IMR-90 (cell line): ENCODE results near the gene SUGCT. TPM values are rescaled to one million over a fixed set of nuclear protein-coding genes. Genes with fewer than 3 reads are reported as not detected.

Experiments used
- ATAC-seq: fragments of 200-7000 bp; cut with Tn5 transposase; 2 replicates; pipeline ENCODE4 v1.9.1; 2020; ENCODE audit warnings: low read depth, mild to moderate bottlenecking, moderate library complexity
- BruUV-seq: library from RNA; stranded (reverse); fragments of 400-500 nt; replicated peaks from 2 replicates; lab custom pipeline; 2021; lab: Mats Ljungman, UMichigan
- CTCF ChIA-PET: fragments of 300-600 bp; formaldehyde crosslinking; extraction: SDS; loops from one replicate; lab custom pipeline; 2021; ENCODE audit warnings: antibody characterized with exemption; lab: Yijun Ruan, JAX
- POLR2A ChIA-PET: fragments of 300-600 bp; sonication (Branson Sonifier 250); formaldehyde crosslinking; loops from one replicate; lab custom pipeline; 2022; ENCODE audit warnings: antibody characterized with exemption; ENCODE audit not compliant: unreplicated experiment; lab: Charles Lee
- DNase-seq: peaks from one replicate; pipeline ENCODE4 v3.0.0; 2013
- H2AFZ ChIP-seq: replicated peaks from 2 replicates; pipeline ENCODE3; 2013; ENCODE audit warnings: low read length, mild to moderate bottlenecking; ENCODE audit not compliant: poor library complexity
- H2AK5ac ChIP-seq: 2 replicates; pipeline ENCODE4 v1.6.1; 2013; ENCODE audit warnings: low read depth, low read length, inconsistent platforms
- H2AK9ac ChIP-seq: replicated peaks from 2 replicates; pipeline ENCODE3; 2013; ENCODE audit warnings: mild to moderate bottlenecking, low read depth, low read length, moderate library complexity; ENCODE audit not compliant: poor library complexity
- H2BK120ac ChIP-seq: 2 replicates; pipeline ENCODE4 v1.6.1; 2013; ENCODE audit warnings: low read depth, low read length, inconsistent platforms
- H2BK15ac ChIP-seq: 3 replicates; pipeline ENCODE4 v1.6.1; 2013; ENCODE audit warnings: low read depth, low read length, inconsistent platforms
- H2BK20ac ChIP-seq: 2 replicates; pipeline ENCODE4 v1.6.1; 2013; ENCODE audit warnings: low read depth, mild to moderate bottlenecking, inconsistent platforms, low read length, moderate library complexity
- H2BK5ac ChIP-seq: 2 replicates; pipeline ENCODE4 v1.6.1; 2013; ENCODE audit warnings: mild to moderate bottlenecking, low read depth, low read length, inconsistent platforms; ENCODE audit not compliant: poor library complexity, severe bottlenecking
- H3K14ac ChIP-seq: replicated peaks from 2 replicates; pipeline ENCODE4 v1.6.1; 2013; ENCODE audit warnings: low read depth, low read length, inconsistent platforms
- H3K18ac ChIP-seq: 2 replicates; pipeline ENCODE4 v1.6.1; 2013; ENCODE audit warnings: low read depth, low read length, control low read depth
- H3K23ac ChIP-seq: 2 replicates; pipeline ENCODE4 v1.6.1; 2013; ENCODE audit warnings: low read depth, low read length, inconsistent platforms
- H3K27ac ChIP-seq: 2 replicates; pipeline ENCODE4 v1.5.1; 2013; ENCODE audit warnings: mild to moderate bottlenecking, control low read depth, low read length; ENCODE audit not compliant: insufficient read depth
- H3K27me3 ChIP-seq: 2 replicates; pipeline ENCODE4 v1.6.1; 2013; ENCODE audit warnings: low read length; ENCODE audit not compliant: control insufficient read depth, insufficient read depth
- H3K36me3 ChIP-seq: 2 replicates; pipeline ENCODE4 v1.6.1; 2013; ENCODE audit warnings: low read length, mixed read lengths; ENCODE audit not compliant: control insufficient read depth, insufficient read depth
- H3K4ac ChIP-seq: 2 replicates; pipeline ENCODE4 v1.6.1; 2013; ENCODE audit warnings: low read depth, low read length, inconsistent platforms
- H3K4me1 ChIP-seq: 2 replicates; pipeline ENCODE4 v1.6.1; 2013; ENCODE audit warnings: low read length, mixed read lengths; ENCODE audit not compliant: control insufficient read depth, insufficient read depth
- H3K4me2 ChIP-seq: 2 replicates; pipeline ENCODE4 v1.6.1; 2013; ENCODE audit warnings: low read depth, mild to moderate bottlenecking, control low read depth, low read length, moderate library complexity
- H3K4me3 ChIP-seq: 2 replicates; pipeline ENCODE4 v1.5.1; 2013; ENCODE audit warnings: low read depth, mild to moderate bottlenecking, control low read depth, low read length, moderate library complexity; ENCODE audit not compliant: insufficient read depth
- H3K56ac ChIP-seq: 2 replicates; pipeline ENCODE4 v1.6.1; 2013; ENCODE audit warnings: low read length, inconsistent platforms; ENCODE audit not compliant: insufficient read depth; ENCODE audit errors: extremely low read depth
- H3K79me1 ChIP-seq, 2 experiments: 2 replicates each; pipeline ENCODE4 v1.6.1; 2013; ENCODE audit warnings: low read length in 2 of 2, inconsistent platforms in 1 of 2, low read depth in 1 of 2
- H3K9ac ChIP-seq: 2 replicates; pipeline ENCODE4 v1.6.1; 2013; ENCODE audit warnings: low read depth, low read length, control low read depth
- H3K9me1 ChIP-seq: 2 replicates; pipeline ENCODE4 v1.6.1; 2013; ENCODE audit warnings: low read length, inconsistent platforms; ENCODE audit not compliant: insufficient read depth
- H3K9me3 ChIP-seq: 2 replicates; pipeline ENCODE4 v1.6.1; 2013; ENCODE audit warnings: low read length; ENCODE audit not compliant: control insufficient read depth, insufficient read depth
- H4K20me1 ChIP-seq: 2 replicates; pipeline ENCODE4 v1.6.1; 2013; ENCODE audit warnings: low read length, inconsistent platforms; ENCODE audit not compliant: insufficient read depth
- H4K5ac ChIP-seq: 2 replicates; pipeline ENCODE4 v1.6.1; 2013; ENCODE audit warnings: mild to moderate bottlenecking, low read depth, low read length, control low read depth
- H4K8ac ChIP-seq, 2 experiments: 2 replicates each; pipeline ENCODE4 v1.6.1; 2013; ENCODE audit warnings: low read depth in 2 of 2, low read length in 2 of 2, control low read depth in 1 of 2, inconsistent platforms in 1 of 2
- H4K91ac ChIP-seq: 2 replicates; pipeline ENCODE4 v1.6.1; 2013; ENCODE audit warnings: low read depth, low read length, inconsistent platforms; ENCODE audit not compliant: insufficient read depth
- BHLHE40 ChIP-seq: fragments of 150-350 bp; IDR thresholded peaks from 2 replicates; pipeline ENCODE4 v1.6.1; 2016; ENCODE audit warnings: mild to moderate bottlenecking, low read depth, low read length
- CEBPB ChIP-seq: IDR thresholded peaks from 2 replicates; pipeline ENCODE4 v1.6.1; 2012; ENCODE audit warnings: low read depth, low read length, improper control_type of control experiment
- CHD1 ChIP-seq: IDR thresholded peaks from 2 replicates; pipeline ENCODE4 v1.6.1; 2012; ENCODE audit warnings: low read depth, low read length, improper control_type of control experiment
- CTCF ChIP-seq: conservative IDR thresholded peaks from 2 replicates; pipeline ENCODE4 v1.5.1; 2012; ENCODE audit warnings: mild to moderate bottlenecking, low read depth, low read length, improper control_type of control experiment
- ELK1 ChIP-seq: fragments of 150-350 bp; IDR thresholded peaks from 2 replicates; pipeline ENCODE4 v1.6.1; 2016; ENCODE audit warnings: low read depth, mild to moderate bottlenecking, low read length, moderate library complexity, borderline replicate concordance
- FOS ChIP-seq: fragments of 150-350 bp; IDR thresholded peaks from 2 replicates; pipeline ENCODE4 v1.6.1; 2016; ENCODE audit warnings: low read depth, low read length
- MAFK ChIP-seq: IDR thresholded peaks from 2 replicates; pipeline ENCODE4 v1.6.1; 2012; ENCODE audit warnings: low read depth, low read length, improper control_type of control experiment
- MAZ ChIP-seq: IDR thresholded peaks from 2 replicates; pipeline ENCODE4 v1.6.1; 2012; ENCODE audit warnings: low read depth, mild to moderate bottlenecking, low read length, improper control_type of control experiment, moderate library complexity, borderline replicate concordance
- MXI1 ChIP-seq: IDR thresholded peaks from 2 replicates; pipeline ENCODE4 v1.6.1; 2012; ENCODE audit warnings: low read depth, mild to moderate bottlenecking, low read length, moderate library complexity, borderline replicate concordance
- NFE2L2 ChIP-seq: fragments of 150-350 bp; IDR thresholded peaks from 2 replicates; pipeline ENCODE4 v1.6.1; 2016; ENCODE audit warnings: low read depth, mild to moderate bottlenecking, low read length
- POLR2A ChIP-seq: IDR thresholded peaks from 2 replicates; pipeline ENCODE4 v1.6.1; 2012; ENCODE audit warnings: mild to moderate bottlenecking, low read depth, low read length
- RAD21 ChIP-seq: IDR thresholded peaks from 2 replicates; pipeline ENCODE4 v1.6.1; 2012; ENCODE audit warnings: low read length, improper control_type of control experiment
- RFX5 ChIP-seq: IDR thresholded peaks from 2 replicates; pipeline ENCODE4 v1.8.0; 2012; ENCODE audit warnings: low read depth, mild to moderate bottlenecking, low read length, moderate library complexity
- SMC3 ChIP-seq: fragments of 150-350 bp; IDR thresholded peaks from 2 replicates; pipeline ENCODE4 v1.6.1; 2016; ENCODE audit warnings: low read depth, mild to moderate bottlenecking, antibody characterized with exemption, low read length, moderate library complexity
- USF2 ChIP-seq: fragments of 150-350 bp; IDR thresholded peaks from 2 replicates; pipeline ENCODE4 v1.6.1; 2017; ENCODE audit warnings: mild to moderate bottlenecking, antibody characterized with exemption, low read length, low read depth
- WGBS, 2 experiments: methylation state at CpG; one replicate each; pipeline versions ENCODE4 v1.1.5 to v1.1.7; 2013; ENCODE audit warnings: missing lambda C conversion rate in 2 of 2; ENCODE audit not compliant: insufficient read length in 1 of 2; ENCODE audit errors: extremely low coverage in 2 of 2; 5-methylcytosine and 5-hydroxymethylcytosine counted together
- dilution Hi-C: fragments of 300-500 bp; cut with HindIII; formaldehyde crosslinking; loops from one replicate; pipeline ENCODE4 v1.14.3; 2018; ENCODE audit warnings: low sequenced_read_pairs; ENCODE audit not compliant: unreplicated experiment
- in situ Hi-C: fragments of 300-500 bp; cut with MboI; formaldehyde crosslinking; loops from 3 replicates; pipeline ENCODE4 v1.14.3; 2019; ENCODE audit warnings: low sequenced_read_pairs, inconsistent platforms, mixed read lengths
- intact Hi-C: fragments of 100-400 bp; cut with micrococcal nuclease; formaldehyde crosslinking; loops from 2 replicates; pipeline ENCODE4 v1.10.0; 2022
- polyA plus RNA-seq, 3 experiments: library from polyadenylated mRNA; depleted of rRNA; stranded (reverse); fragments of >200 nt; gene quantifications; 2 replicates each; pipeline ENCODE4 v1.2.3, GENCODE V29; 2012; ENCODE audit warnings: low replicate concordance in 1 of 3
- total RNA-seq: library from RNA; depleted of rRNA; stranded (reverse); fragments of >200 nt; gene quantifications from 2 replicates; pipeline ENCODE4 v1.2.3, GENCODE V29; 2012

The SUGCT gene
- total and polyA plus RNA-seq, 2 of the 4 experiments (the other 2 are of a cell fraction) = 5.9 to 8.3 TPM

GRCh38 chr7:40147371-40148246 is 12.8 kb downstream of the SUGCT start:
- Histone ChIP-seq H2BK120ac (no peak overlapping the region), H2BK5ac (no peak overlapping the region), H3K56ac (no peak overlapping the region), H3K4ac (no peak overlapping the region), H3K14ac (no peak overlapping the region), H4K8ac (no peak overlapping the region), H3K36me3 (no peaks in the 10 kb centered on the region), H3K27ac (no peak overlapping the region), H3K9ac (no peak overlapping the region), H2BK20ac (no peak overlapping the region), H2BK15ac (no peak overlapping the region), H3K4me3 (no peak overlapping the region), H3K79me1 (no peaks in the 10 kb centered on the region), H2AFZ (no peak overlapping the region), H4K91ac (no peak overlapping the region), H4K5ac (no peak overlapping the region), H4K20me1 (no peaks in the 10 kb centered on the region), H3K9me1 (no peaks in the 10 kb centered on the region), H2AK5ac (no peak overlapping the region), H3K9me3 (no peaks in the 10 kb centered on the region), H3K4me2 (no peak overlapping the region), H3K18ac (no peak overlapping the region), H2AK9ac (no peak overlapping the region), H3K4me1 (no peaks in the 10 kb centered on the region), H3K27me3 (no peaks in the 10 kb centered on the region), H3K23ac (no peak overlapping the region)
- DNase-seq (no peak), ATAC-seq (no peak)
- CTCF ChIA-PET = no interaction called here
- dilution Hi-C loops (no loop called here), in situ Hi-C loops (no loop called here), intact Hi-C loops (no loop called here)
- POLR2A ChIA-PET = no interaction called here
- no TSS peak for BruUV-seq
- 100% methylated on average over 1 of the region's 19 CpGs; no CpG with 5 or more reads in 1 of the 2 experiments for WGBS, 2 experiments
- TF ChIP-seq CEBPB (no peak), MXI1 (no peak), CTCF (no peak), NFE2L2 (no peak), POLR2A (no peak), RFX5 (no peak), MAFK (no peak), FOS (no peak), CHD1 (no peak), USF2 (no peak), RAD21 (no peak), SMC3 (no peak), BHLHE40 (no peak), ELK1 (no peak), MAZ (no peak)
